Activated naive CD4-positive, alpha-beta T cell (primary cell): ENCODE results near the gene PROSER3.

ENCODE experiments used
- DNase-seq, 4 experiments: peaks; one replicate each; lab custom pipeline; 2025; lab: John Stamatoyannopoulos, UW

PROSER3 gene

GRCh38 chr19:35738021-35738886 lies 19.7 kb upstream of the PROSER3 start:
- no peak for DNase-seq

GRCh38 chr19:35738887-35739229 lies 19.1 kb upstream of the PROSER3 start:
- DNase-seq = no peak

GRCh38 chr19:35739275-35740107 lies 18.5 kb upstream of the PROSER3 start:
- DNase-seq = no peak

GRCh38 chr19:35740108-35740422 lies 17.9 kb upstream of the PROSER3 start:
- no peak for DNase-seq

- peak; percentile 72 to 94 (median 88) for DNase-seq
Observed at GRCh38 chr19:35740423-35741202, 17.4 kb upstream of the PROSER3 start.

GRCh38 chr19:35741203-35741515 lies 16.8 kb upstream of the PROSER3 start:
- no peak for DNase-seq

GRCh38 chr19:35742121-35742724 lies 15.8 kb upstream of the PROSER3 start, which contains the start of gene IGFLR1:
Gene IGFLR1, minus strand, starts transcription at chr19:35742452. Its CDS starts 1,272 bp downstream, at chr19:35741180.
- peak in 2 of 4 experiments; percentile 33 to 39 for DNase-seq

GRCh38 chr19:35743640-35744429 lies 14.1 kb upstream of the PROSER3 start:
- DNase-seq = no peak

- peak; percentile 72 to 88 (median 78) for DNase-seq
Observed at GRCh38 chr19:35744430-35745327, 13.3 kb upstream of the PROSER3 start.

- peak; percentile 80 to 92 (median 84) for DNase-seq
Observed at GRCh38 chr19:35745328-35746086, 12.5 kb upstream of the PROSER3 start, which contains the start of the genes PSENEN and U2AF1L4. Gene PSENEN, plus strand, starts transcription at chr19:35745651. Its CDS starts 280 bp downstream, at chr19:35745931. Gene U2AF1L4, minus strand, starts transcription at chr19:35745418. Its CDS starts 27 bp downstream, at chr19:35745391.

- DNase-seq = no peak
Observed at GRCh38 chr19:35746087-35746462, 11.9 kb upstream of the PROSER3 start.

- no peak for DNase-seq
Observed at GRCh38 chr19:35746531-35746930, 11.4 kb upstream of the PROSER3 start.

GRCh38 chr19:35748106-35749020 lies 9.6 kb upstream of the PROSER3 start, which contains the start of gene LIN37:
Gene LIN37, plus strand, starts transcription at chr19:35748576. Its CDS starts 149 bp downstream, at chr19:35748725.
- peak; percentile 90 to 97 (median 94) for DNase-seq

GRCh38 chr19:35750167-35750566 lies 7.8 kb upstream of the PROSER3 start:
- DNase-seq = no peak

- no peak for DNase-seq
Observed at GRCh38 chr19:35751839-35752745, 5.9 kb upstream of the PROSER3 start.

GRCh38 chr19:35752746-35753350 lies 5.1 kb upstream of the PROSER3 start:
- DNase-seq = no peak
